Astrocyte (in vitro differentiated cells and primary cell): ENCODE results near the gene AMPD3. TPM values are rescaled to one million over a fixed set of nuclear protein-coding genes. Genes with fewer than 3 reads are reported as not detected.

ENCODE experiments used
- DNase-seq: peaks from one replicate; pipeline ENCODE4 v3.0.0-alpha.2; 2010; ENCODE audit warnings: low read depth
- FAIRE-seq: peaks from 2 replicates; lab custom pipeline; 2011; peaks lifted over from hg19 to GRCh38; lab: Jason Lieb, UNC
- H2AFZ ChIP-seq: 2 replicates; pipeline ENCODE4 v1.6.0; 2012; ENCODE audit warnings: low read depth, low read length, inconsistent platforms
- H3K27ac ChIP-seq: 2 replicates; pipeline ENCODE4 v1.5.1; 2011; ENCODE audit warnings: low read depth, low read length, inconsistent platforms
- H3K27me3 ChIP-seq: 2 replicates; pipeline ENCODE4 v1.6.0; 2011; ENCODE audit warnings: low read length, inconsistent platforms; ENCODE audit not compliant: insufficient read depth
- H3K36me3 ChIP-seq: 2 replicates; pipeline ENCODE4 v1.5.1; 2011; ENCODE audit warnings: low read length, inconsistent platforms; ENCODE audit not compliant: insufficient read depth
- H3K4me1 ChIP-seq: 2 replicates; pipeline ENCODE4 v1.5.1; 2011; ENCODE audit warnings: low read length, inconsistent platforms; ENCODE audit not compliant: insufficient read depth
- H3K4me2 ChIP-seq: 2 replicates; pipeline ENCODE4 v1.6.0; 2012; ENCODE audit warnings: low read length, inconsistent platforms
- H3K4me3 ChIP-seq: 2 replicates; pipeline ENCODE4 v1.5.1; 2011; ENCODE audit warnings: low read depth, mild to moderate bottlenecking, low read length, inconsistent platforms; ENCODE audit not compliant: insufficient read depth
- H3K79me2 ChIP-seq: 2 replicates; pipeline ENCODE4 v1.6.0; 2012; ENCODE audit warnings: mild to moderate bottlenecking, low read length, inconsistent platforms; ENCODE audit not compliant: insufficient read depth
- H3K9ac ChIP-seq: 2 replicates; pipeline ENCODE4 v1.6.0; 2012; ENCODE audit warnings: mild to moderate bottlenecking, low read length, inconsistent platforms
- H3K9me3 ChIP-seq: 2 replicates; pipeline ENCODE4 v1.5.1; 2012; ENCODE audit warnings: low read depth, mild to moderate bottlenecking, low read length, inconsistent platforms; ENCODE audit not compliant: insufficient read depth
- H4K20me1 ChIP-seq: 2 replicates; pipeline ENCODE4 v1.6.0; 2012; ENCODE audit warnings: low read length, inconsistent platforms; ENCODE audit not compliant: insufficient read depth
- H3K27ac Mint-ChIP-seq: one replicate; pipeline ENCODE4 v1.8.0; 2021; ENCODE audit warnings: mild to moderate bottlenecking, mixed read lengths; ENCODE audit not compliant: unreplicated experiment
- H3K27me3 Mint-ChIP-seq: one replicate; pipeline ENCODE4 v1.8.0; 2021; ENCODE audit warnings: low read depth, mixed read lengths; ENCODE audit not compliant: unreplicated experiment
- H3K36me3 Mint-ChIP-seq: one replicate; pipeline ENCODE4 v1.8.0; 2021; ENCODE audit warnings: low read depth, mixed read lengths; ENCODE audit not compliant: unreplicated experiment
- H3K4me1 Mint-ChIP-seq: one replicate; pipeline ENCODE4 v1.8.0; 2021; ENCODE audit warnings: low read depth, mixed read lengths; ENCODE audit not compliant: unreplicated experiment
- H3K4me3 Mint-ChIP-seq: one replicate; pipeline ENCODE4 v1.8.0; 2021; ENCODE audit warnings: mild to moderate bottlenecking, moderate library complexity, mixed read lengths; ENCODE audit not compliant: unreplicated experiment
- H3K9me3 Mint-ChIP-seq: one replicate; pipeline ENCODE4 v1.8.0; 2021; ENCODE audit warnings: mild to moderate bottlenecking, mixed read lengths; ENCODE audit not compliant: unreplicated experiment
- CTCF ChIP-seq: IDR thresholded peaks from 2 replicates; pipeline ENCODE4 v1.5.1; 2011; ENCODE audit warnings: low read depth, mild to moderate bottlenecking, inconsistent platforms, low read length, moderate library complexity; ENCODE audit not compliant: insufficient read depth
- EZH2 ChIP-seq: IDR thresholded peaks from 2 replicates; pipeline ENCODE4 v1.6.1; 2012; ENCODE audit warnings: mild to moderate bottlenecking, low read length, inconsistent platforms; ENCODE audit not compliant: insufficient read depth
- total RNA-seq: library from RNA; stranded (reverse); gene quantifications from 2 replicates; pipeline ENCODE4 v1.2.1, GENCODE V29; 2021

The AMPD3 gene
- total RNA-seq, 1 donor from 2014 or later = 5.6 TPM

GRCh38 chr11:10483174-10483573, 28.1 kb downstream of the AMPD3 start:
- Mint-ChIP-seq H3K4me3 (no peak overlapping the region), H3K27ac (no peak overlapping the region), H3K27me3 (peaks cover 4% of the 10 kb centered on the region), H3K36me3 (peaks cover 9% of the 10 kb centered on the region), H3K4me1 (peaks cover 3% of the 10 kb centered on the region), H3K9me3 (peaks cover 1% of the 10 kb centered on the region)
- H3K9me3 ChIP-seq = no peaks in the 10 kb centered on the region
- H3K4me2 ChIP-seq = no peak overlapping the region
- H3K4me1 ChIP-seq = no peaks in the 10 kb centered on the region
- no peaks in the 10 kb centered on the region for H3K27me3 ChIP-seq
- H3K27ac ChIP-seq = no peak overlapping the region
- no peaks in the 10 kb centered on the region for H3K36me3 ChIP-seq
- DNase-seq = no peak
- H3K4me3 ChIP-seq = no peak overlapping the region
- no peak overlapping the region for H2AFZ ChIP-seq
- H3K9ac ChIP-seq = no peak overlapping the region
- no peak for TF ChIP-seq CTCF
- no peak for FAIRE-seq
- no peaks in the 10 kb centered on the region for H4K20me1 ChIP-seq
- no peaks in the 10 kb centered on the region for H3K79me2 ChIP-seq

GRCh38 chr11:10483584-10483983, 28.5 kb downstream of the AMPD3 start:
- no peak overlapping the region for H3K4me3 Mint-ChIP-seq
- H3K36me3 Mint-ChIP-seq = peaks cover 7% of the 10 kb centered on the region
- Histone ChIP-seq H3K4me1 (no peaks in the 10 kb centered on the region), H3K9ac (no peak overlapping the region), H3K9me3 (no peaks in the 10 kb centered on the region), H3K27ac (no peak overlapping the region), H3K4me3 (no peak overlapping the region), H3K4me2 (no peak overlapping the region), H2AFZ (no peak overlapping the region), H4K20me1 (no peaks in the 10 kb centered on the region), H3K36me3 (no peaks in the 10 kb centered on the region), H3K79me2 (no peaks in the 10 kb centered on the region), H3K27me3 (no peaks in the 10 kb centered on the region)
- no peak for FAIRE-seq
- DNase-seq = no peak
- H3K4me1 Mint-ChIP-seq = peaks cover 5% of the 10 kb centered on the region
- H3K9me3 Mint-ChIP-seq = peaks cover 2% of the 10 kb centered on the region
- H3K27me3 Mint-ChIP-seq = peaks cover 4% of the 10 kb centered on the region
- H3K27ac Mint-ChIP-seq = no peak overlapping the region
- TF ChIP-seq EZH2 (no peak), CTCF (no peak)

- Mint-ChIP-seq H3K27me3 (peaks cover 4% of the 10 kb centered on the region), H3K27ac (no peak overlapping the region)
These were observed 29.6 kb downstream of the AMPD3 start for GRCh38 chr11:10484461-10485180.

More at GRCh38 chr11:10484461-10485180, 29.6 kb downstream of the AMPD3 start:
- Histone ChIP-seq H3K4me3 (no peak overlapping the region), H4K20me1 (no peaks in the 10 kb centered on the region), H3K4me1 (no peaks in the 10 kb centered on the region), H3K9me3 (no peaks in the 10 kb centered on the region), H3K4me2 (no peak overlapping the region), H2AFZ (no peak overlapping the region), H3K79me2 (no peaks in the 10 kb centered on the region), H3K27me3 (no peaks in the 10 kb centered on the region), H3K9ac (no peak overlapping the region), H3K36me3 (no peaks in the 10 kb centered on the region), H3K27ac (no peak overlapping the region)
- FAIRE-seq (no peak), DNase-seq (no peak)
- no peak overlapping the region for H3K4me3 Mint-ChIP-seq
- H3K4me1 Mint-ChIP-seq = peaks cover 5% of the 10 kb centered on the region
- H3K36me3 Mint-ChIP-seq = peaks cover 7% of the 10 kb centered on the region
- peaks cover 2% of the 10 kb centered on the region for H3K9me3 Mint-ChIP-seq
- no peak for TF ChIP-seq CTCF
- TF ChIP-seq EZH2 = no peak
